Measurements from ENCODE around the gene RTCA.

RTCA gene

DNA sequence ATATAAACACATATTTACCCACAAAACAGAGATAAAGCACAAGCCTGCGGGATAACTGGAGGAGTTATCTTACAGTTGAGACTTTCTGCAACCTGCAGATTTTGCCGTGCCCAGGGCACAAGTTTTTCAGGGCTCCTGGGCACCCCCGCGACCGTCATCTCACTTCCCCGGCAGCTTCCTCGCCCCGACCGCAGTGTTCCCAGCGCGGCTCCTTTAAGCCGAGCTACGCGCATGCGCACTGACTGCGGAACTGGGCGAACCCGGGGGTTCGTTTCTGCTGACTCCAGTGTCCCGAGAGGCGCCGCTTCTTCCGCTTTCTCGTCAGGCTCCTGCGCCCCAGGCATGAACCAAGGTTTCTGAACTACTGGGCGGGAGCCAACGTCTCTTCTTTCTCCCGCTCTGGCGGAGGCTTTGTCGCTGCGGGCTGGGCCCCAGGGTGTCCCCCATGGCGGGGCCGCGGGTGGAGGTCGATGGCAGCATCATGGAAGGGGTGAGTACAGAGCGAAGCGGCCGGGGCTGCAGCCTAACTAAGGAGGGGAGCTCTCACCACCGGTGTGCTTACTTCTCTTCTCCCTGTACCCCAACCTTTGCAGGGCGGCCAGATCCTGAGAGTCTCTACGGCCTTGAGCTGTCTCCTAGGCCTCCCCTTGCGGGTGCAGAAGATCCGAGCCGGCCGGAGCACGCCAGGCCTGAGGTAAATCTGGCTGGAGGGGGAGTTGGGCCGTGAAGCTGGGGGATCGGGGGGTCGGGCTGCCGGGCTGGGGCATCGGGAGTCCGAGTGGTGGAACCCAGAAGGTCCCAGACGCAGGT is at the start of gene RTCA:
Gene RTCA, plus strand, starts transcription at position 286 of the 810 bp plus-strand sequence. Its CDS starts 160 bp downstream, at position 446.
- no peaks in the 10 kb centered on the region for H3K9me2 ChIP-seq (ENCODE audit: low read depth, low read length)
- H3K9me3 ChIP-seq (ENCODE audit: low read length): 0 out of 2 replicates have a peak, but pooled peaks cover 1% of the 10 kb centered on the region
- peaks cover 22% of the 10 kb centered on the region for H3K4me1 ChIP-seq (ENCODE audit: insufficient read depth, low read length, severe bottlenecking)
- no peaks in the 10 kb centered on the region for H3K27me3 ChIP-seq (ENCODE audit: insufficient read depth, low read length)
- peak within 1 kb of the TSS; percentile 63 for H3K27ac ChIP-seq (ENCODE audit: low read depth, low read length, poor library complexity, severe bottlenecking)
- peak within 1 kb of the TSS; percentile 82 for H3K4me2 ChIP-seq (ENCODE audit: low read length)
- H3K79me2 ChIP-seq (ENCODE audit: insufficient read depth, low read length): peaks cover 16% of the 10 kb centered on the region; the same call in 1 of the 2 replicates
- H4K20me1 ChIP-seq (ENCODE audit: insufficient read depth, low read length): no peaks in the 10 kb centered on the region
- H2AFZ ChIP-seq (ENCODE audit: low read length): peak within 1 kb of the TSS; percentile 63; the same call in 1 of the 2 replicates
- peaks cover 48% of the 10 kb centered on the region for H3K36me3 ChIP-seq (ENCODE audit: insufficient read depth, low read length)
- peak within 1 kb of the TSS; percentile 84 for H3K4me3 ChIP-seq (ENCODE audit: low read depth, low read length, poor library complexity, severe bottlenecking)
- H3K9ac ChIP-seq (ENCODE audit: low read length): peak within 1 kb of the TSS; percentile 94
- no peaks in the 10 kb centered on the region for H3F3A ChIP-seq (ENCODE audit: insufficient read depth, low read length)
- no peak for TF ChIP-seq CTCF (IDR thresholded peaks at IDR 0.05; ENCODE audit: low read length)
- no peak for TF ChIP-seq EZH2 (IDR thresholded peaks at IDR 0.05; ENCODE audit: borderline replicate concordance, low read length)

- Histone ChIP-seq H3K79me2 (ENCODE audit: insufficient read depth, low read length) (no peaks in the 10 kb centered on the region), H3K4me3 (ENCODE audit: low read depth, low read length, poor library complexity, severe bottlenecking) (no peak overlapping the region), H3K36me3 (ENCODE audit: insufficient read depth, low read length) (peaks cover 36% of the 10 kb centered on the region), H3K9me2 (ENCODE audit: low read depth, low read length) (no peaks in the 10 kb centered on the region), H2AFZ (ENCODE audit: low read length) (no peak overlapping the region), H3K27me3 (ENCODE audit: insufficient read depth, low read length) (no peaks in the 10 kb centered on the region), H3K9me3 (ENCODE audit: low read length) (no peaks in the 10 kb centered on the region), H3F3A (ENCODE audit: insufficient read depth, low read length) (no peaks in the 10 kb centered on the region), H3K4me2 (ENCODE audit: low read length) (no peak overlapping the region), H3K9ac (ENCODE audit: low read length) (no peak overlapping the region), H3K4me1 (ENCODE audit: insufficient read depth, low read length, severe bottlenecking) (no peaks in the 10 kb centered on the region), H3K27ac (ENCODE audit: low read depth, low read length, poor library complexity, severe bottlenecking) (no peak overlapping the region), H4K20me1 (ENCODE audit: insufficient read depth, low read length) (no peaks in the 10 kb centered on the region)
- TF ChIP-seq CTCF (IDR thresholded peaks at IDR 0.05; ENCODE audit: low read length) (no peak), EZH2 (IDR thresholded peaks at IDR 0.05; ENCODE audit: borderline replicate concordance, low read length) (no peak)
These were observed 48.2 kb upstream of the RTCA start for GRCh38 chr1:100217834-100218233.

- Histone ChIP-seq H3K9ac (ENCODE audit: low read length) (no peak overlapping the region), H3K27ac (ENCODE audit: low read depth, low read length, poor library complexity, severe bottlenecking) (no peak overlapping the region), H2AFZ (ENCODE audit: low read length) (no peak overlapping the region), H3K27me3 (ENCODE audit: insufficient read depth, low read length) (no peaks in the 10 kb centered on the region), H3K4me3 (ENCODE audit: low read depth, low read length, poor library complexity, severe bottlenecking) (no peak overlapping the region), H3K4me1 (ENCODE audit: insufficient read depth, low read length, severe bottlenecking) (no peaks in the 10 kb centered on the region), H3K9me3 (ENCODE audit: low read length) (no peaks in the 10 kb centered on the region), H3K79me2 (ENCODE audit: insufficient read depth, low read length) (no peaks in the 10 kb centered on the region), H3K4me2 (ENCODE audit: low read length) (no peak overlapping the region), H3F3A (ENCODE audit: insufficient read depth, low read length) (no peaks in the 10 kb centered on the region), H3K36me3 (ENCODE audit: insufficient read depth, low read length) (peaks cover 23% of the 10 kb centered on the region), H4K20me1 (ENCODE audit: insufficient read depth, low read length) (no peaks in the 10 kb centered on the region), H3K9me2 (ENCODE audit: low read depth, low read length) (no peaks in the 10 kb centered on the region)
- TF ChIP-seq EZH2 (IDR thresholded peaks at IDR 0.05; ENCODE audit: borderline replicate concordance, low read length): no peak
- no peak for TF ChIP-seq CTCF (IDR thresholded peaks at IDR 0.05; ENCODE audit: low read length)
These were observed 46.6 kb upstream of the RTCA start for GRCh38 chr1:100219457-100219856.
